AG10803 (cell line): ENCODE data around the gene RNF213.

Experiments used
- DNase-seq: peaks from one replicate; pipeline ENCODE4 v3.0.0; 2010; ENCODE audit warnings: low read depth
- H3K4me3 ChIP-seq: 2 replicates; pipeline ENCODE4 v1.5.1; 2011; ENCODE audit warnings: mild to moderate bottlenecking, low read length, control low read depth
- TF ChIP-seq, protein P1 (sequence below): conservative IDR thresholded peaks from 2 replicates; pipeline ENCODE4 v1.5.1; 2011; ENCODE audit warnings: mild to moderate bottlenecking, low read length, control low read depth, inconsistent platforms

The RNF213 gene

DNA sequence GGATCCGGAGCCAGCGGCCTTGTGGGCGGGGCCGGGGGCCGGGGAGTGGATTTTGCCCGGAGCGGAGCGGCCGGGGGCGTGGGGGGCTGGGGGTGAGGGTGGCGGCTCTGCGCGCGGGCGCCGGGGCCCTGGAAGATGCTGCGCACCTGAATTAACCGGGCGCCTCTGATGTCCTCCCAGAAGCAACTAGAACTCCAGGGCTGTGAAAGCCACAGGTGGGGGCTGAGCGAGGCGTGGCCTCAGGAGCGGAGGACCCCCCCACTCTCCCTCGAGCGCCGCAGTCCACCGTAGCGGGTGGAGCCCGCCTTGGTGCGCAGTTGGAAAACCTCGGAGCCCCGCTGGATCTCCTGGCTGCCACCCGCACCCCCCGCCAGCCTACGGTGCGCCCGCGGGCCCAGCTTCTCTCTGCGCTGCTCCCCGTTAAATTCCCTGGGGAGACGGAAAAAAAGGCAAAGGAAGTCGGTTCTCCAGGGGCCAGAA, 39.9 kb upstream of the RNF213 start:
- no peak for DNase-seq
- H3K4me3 ChIP-seq, result peak overlapping the region; percentile 85
- TF ChIP-seq, protein P1, sequence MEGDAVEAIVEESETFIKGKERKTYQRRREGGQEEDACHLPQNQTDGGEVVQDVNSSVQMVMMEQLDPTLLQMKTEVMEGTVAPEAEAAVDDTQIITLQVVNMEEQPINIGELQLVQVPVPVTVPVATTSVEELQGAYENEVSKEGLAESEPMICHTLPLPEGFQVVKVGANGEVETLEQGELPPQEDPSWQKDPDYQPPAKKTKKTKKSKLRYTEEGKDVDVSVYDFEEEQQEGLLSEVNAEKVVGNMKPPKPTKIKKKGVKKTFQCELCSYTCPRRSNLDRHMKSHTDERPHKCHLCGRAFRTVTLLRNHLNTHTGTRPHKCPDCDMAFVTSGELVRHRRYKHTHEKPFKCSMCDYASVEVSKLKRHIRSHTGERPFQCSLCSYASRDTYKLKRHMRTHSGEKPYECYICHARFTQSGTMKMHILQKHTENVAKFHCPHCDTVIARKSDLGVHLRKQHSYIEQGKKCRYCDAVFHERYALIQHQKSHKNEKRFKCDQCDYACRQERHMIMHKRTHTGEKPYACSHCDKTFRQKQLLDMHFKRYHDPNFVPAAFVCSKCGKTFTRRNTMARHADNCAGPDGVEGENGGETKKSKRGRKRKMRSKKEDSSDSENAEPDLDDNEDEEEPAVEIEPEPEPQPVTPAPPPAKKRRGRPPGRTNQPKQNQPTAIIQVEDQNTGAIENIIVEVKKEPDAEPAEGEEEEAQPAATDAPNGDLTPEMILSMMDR, result no peak

DNA sequence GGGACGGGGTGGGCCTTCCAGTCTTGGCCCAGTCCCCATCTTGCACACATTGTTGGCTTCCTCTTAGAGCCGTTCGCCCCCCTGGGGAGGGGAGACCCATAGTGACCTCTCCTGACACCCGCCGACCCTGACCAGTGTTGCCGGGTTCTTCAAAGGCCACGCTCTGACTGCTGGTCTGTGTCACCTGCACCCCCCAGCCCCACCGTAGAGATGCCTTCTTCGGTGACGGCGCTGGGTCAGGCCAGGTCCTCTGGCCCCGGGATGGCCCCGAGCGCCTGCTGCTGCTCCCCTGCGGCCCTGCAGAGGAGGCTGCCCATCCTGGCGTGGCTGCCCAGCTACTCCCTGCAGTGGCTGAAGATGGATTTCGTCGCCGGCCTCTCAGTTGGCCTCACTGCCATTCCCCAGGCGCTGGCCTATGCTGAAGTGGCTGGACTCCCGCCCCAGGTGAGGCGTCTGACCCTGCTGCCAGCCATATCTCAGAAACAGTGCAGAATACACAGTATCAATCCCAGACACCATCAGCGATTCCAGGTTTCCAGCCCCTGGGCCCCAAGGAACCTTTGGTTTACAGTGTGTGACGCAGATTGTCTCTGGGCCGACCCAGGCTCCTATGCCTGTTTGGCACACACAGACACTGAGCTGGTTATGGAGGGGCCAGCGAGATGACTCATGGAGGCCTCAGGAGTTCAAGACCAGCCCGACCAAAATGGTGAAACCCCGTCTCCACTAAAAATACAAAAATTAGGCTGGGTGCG, 39.1 kb upstream of the RNF213 start:
- TF ChIP-seq, protein P1, result no peak
- H3K4me3 ChIP-seq, result peak overlapping the region; percentile 85
- DNase-seq, result no peak

DNA sequence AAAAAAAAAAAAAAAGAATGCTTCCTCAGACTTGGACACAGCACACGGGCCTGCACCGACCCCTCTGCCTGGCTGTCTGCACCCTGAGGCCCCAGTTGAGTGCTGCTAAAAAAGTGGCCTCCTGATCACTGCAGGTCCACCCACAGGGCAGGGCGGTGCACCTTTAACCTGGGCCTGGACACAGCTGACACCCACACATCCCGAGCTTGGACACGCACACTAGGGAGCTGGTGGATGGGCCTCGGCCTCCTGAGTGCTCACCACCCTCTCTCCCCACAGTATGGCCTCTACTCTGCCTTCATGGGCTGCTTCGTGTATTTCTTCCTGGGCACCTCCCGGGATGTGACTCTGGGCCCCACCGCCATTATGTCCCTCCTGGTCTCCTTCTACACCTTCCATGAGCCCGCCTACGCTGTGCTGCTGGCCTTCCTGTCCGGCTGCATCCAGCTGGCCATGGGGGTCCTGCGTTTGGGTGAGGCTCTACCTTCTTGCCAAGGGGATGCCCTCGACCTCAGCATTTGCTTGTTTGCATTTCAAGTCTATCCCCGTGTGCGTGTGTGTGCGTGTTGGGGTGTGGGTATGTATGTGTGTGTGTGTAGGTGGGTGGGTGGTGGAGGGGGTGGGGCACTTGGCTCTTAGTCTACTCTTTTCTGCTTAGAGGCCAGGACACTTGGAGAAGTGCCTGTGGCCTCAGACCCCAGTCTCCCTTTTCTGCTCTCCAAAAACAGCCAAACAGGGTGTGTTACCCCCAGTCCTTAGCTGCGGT, 38.1 kb upstream of the RNF213 start:
- H3K4me3 ChIP-seq, result no peak overlapping the region
- DNase-seq, result no peak
- TF ChIP-seq, protein P1, result no peak

DNA sequence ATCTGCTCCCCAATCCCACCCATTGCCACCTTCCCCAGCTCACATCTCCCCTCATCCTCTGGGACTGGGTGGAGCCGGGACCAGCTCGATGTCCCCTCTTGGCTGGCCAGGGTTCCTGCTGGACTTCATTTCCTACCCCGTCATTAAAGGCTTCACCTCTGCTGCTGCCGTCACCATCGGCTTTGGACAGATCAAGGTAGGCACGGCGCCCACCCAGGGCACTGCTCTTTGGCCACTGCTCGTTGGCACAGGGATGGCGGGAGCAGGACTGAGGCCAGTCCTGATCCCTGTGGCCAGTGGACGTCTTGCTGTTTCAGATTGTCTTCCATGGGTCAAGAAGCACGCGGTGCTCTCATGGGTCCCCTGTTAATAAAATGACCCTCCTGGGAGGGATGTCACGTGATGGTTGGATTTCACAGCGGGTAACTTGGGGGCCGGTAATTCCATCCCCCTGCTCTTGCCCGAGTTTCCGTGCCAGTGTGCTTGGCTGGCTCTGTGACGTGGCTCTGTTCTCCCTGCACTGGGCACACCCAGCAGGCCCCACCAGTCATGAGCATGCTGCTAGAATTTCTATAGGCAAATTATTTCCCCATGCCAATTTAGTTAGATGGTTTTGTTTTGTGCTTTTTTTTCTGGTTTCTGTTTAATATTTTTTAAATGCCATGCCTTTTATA, 37.4 kb upstream of the RNF213 start:
- TF ChIP-seq, protein P1, result no peak
- no peak for DNase-seq
- H3K4me3 ChIP-seq, result no peak overlapping the region

DNA sequence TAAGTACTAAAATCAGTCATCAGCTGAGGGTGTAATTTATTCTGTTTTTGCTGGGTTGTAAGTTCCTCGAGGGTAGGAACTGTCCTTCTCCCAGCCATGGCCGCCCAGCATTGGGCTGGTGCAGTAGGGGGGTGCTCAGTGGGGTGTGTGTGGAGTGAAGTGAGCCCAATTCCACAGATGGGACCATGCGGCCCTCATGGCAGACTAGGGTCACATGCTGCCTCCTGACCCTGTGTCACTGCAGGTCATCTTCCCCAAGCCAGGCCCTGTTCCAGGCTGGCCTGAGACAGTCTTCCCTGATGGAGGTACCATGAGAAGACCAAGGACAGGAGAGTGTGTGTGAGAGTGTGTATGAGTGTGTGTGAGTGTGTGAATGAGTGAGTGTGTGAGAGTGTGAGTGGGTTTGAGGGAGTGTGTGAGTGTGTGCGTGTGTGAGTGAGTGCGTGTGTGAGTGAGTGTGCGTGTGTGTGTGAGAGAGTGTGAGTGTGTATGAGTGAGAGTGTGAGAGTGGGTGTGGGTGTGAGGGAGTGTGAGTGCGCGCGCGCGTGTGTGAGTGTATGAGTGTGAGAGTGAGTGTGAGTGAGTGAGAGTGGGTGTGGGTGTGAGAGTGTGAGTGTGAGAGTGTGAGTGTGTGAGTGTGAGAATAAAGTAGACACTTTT, 36.7 kb upstream of the RNF213 start:
- TF ChIP-seq, protein P1, result no peak
- no peak for DNase-seq
- no peak overlapping the region for H3K4me3 ChIP-seq

DNA sequence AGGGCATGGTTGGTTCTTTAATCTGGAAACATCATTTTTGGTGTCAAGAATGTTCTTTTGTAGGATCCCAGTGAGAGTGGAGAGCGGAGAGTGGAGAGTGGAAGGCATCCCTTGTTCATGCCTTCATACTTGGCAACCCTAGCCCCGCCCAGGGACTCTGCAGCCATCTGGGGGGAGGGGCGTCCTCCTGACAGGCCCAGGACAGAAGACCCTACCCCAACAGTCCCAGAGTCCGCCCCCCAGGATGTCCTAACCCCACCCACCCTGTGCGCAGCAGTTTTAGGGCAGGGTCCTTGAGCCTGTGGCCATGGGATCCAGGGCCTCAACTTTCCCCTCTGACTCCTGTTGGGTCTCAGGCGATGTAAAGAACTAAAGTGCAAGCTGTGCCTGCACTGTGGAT, 36.0 kb upstream of the RNF213 start:
- TF ChIP-seq, protein P1, result no peak
- H3K4me3 ChIP-seq, result no peak overlapping the region
- no peak for DNase-seq
